ENCODE measurements around the gene PTPA. TPM values are rescaled to one million over a fixed set of nuclear protein-coding genes. Genes with fewer than 3 reads are reported as not detected.

The PTPA gene
- total and polyA plus RNA-seq, 9 of the 15 experiments (the other 6 are each of a cell fraction or from before 2014, with no cell fraction given) = 1.7 to 121 (median 72.6) TPM

- Histone ChIP-seq H3K27ac (ENCODE audit: extremely low read depth, low read depth, low read length) (no peak overlapping the region; the same call in 2 of the 3 replicates), H3K27me3 (ENCODE audit: control insufficient read depth in 2 of 2, insufficient read depth in 2 of 2, low read length in 2 of 2) (no peaks in the 10 kb centered on the region), H3K9me1 (ENCODE audit: control insufficient read depth, insufficient read depth, low read length) (peaks cover 5% of the 10 kb centered on the region), H3K36me3 (ENCODE audit: control insufficient read depth, insufficient read depth, low read length) (peaks cover 76% of the 10 kb centered on the region), H3K9me3 (replicated peaks; ENCODE audit: control insufficient read depth, insufficient read depth, low read depth, low read length) (no peaks in the 10 kb centered on the region), H3K9ac (ENCODE audit: insufficient read depth in 1 of 2, low read depth in 2 of 2, low read length in 2 of 2) (peak overlapping the region in 1 of 2 experiments; percentile 70; a peak in 2 of 4 replicates), H3K4me1 (replicated peaks in 1 of 2; ENCODE audit: control insufficient read depth in 2 of 2, insufficient read depth in 2 of 2, low read length in 2 of 2) (peaks cover 44 to 55% of the 10 kb centered on the region in 2 experiments), H3K79me2 (ENCODE audit: control insufficient read depth, insufficient read depth, low read length) (peaks cover 16% of the 10 kb centered on the region; the same call in 2 of the 3 replicates), H2AFZ (ENCODE audit: low read depth, low read length) (no peak overlapping the region), H4K20me1 (replicated peaks; ENCODE audit: control insufficient read depth, insufficient read depth, low read length) (no peaks in the 10 kb centered on the region), H3K4me3 (no peak overlapping the region), H3K4me2 (ENCODE audit: insufficient read depth, low read length) (no peak overlapping the region)
- in situ Hi-C loops (cut with MboI) = no loop called here
- CTCF ChIA-PET (ENCODE audit: low intra/inter-chr PET ratio) = no interaction called here
- no TSS peak for BruUV-seq (replicated peaks)
- no peak for DNase-seq (ENCODE audit: extremely low read depth in 1 of 4, low spot score in 3 of 4)
- TF ChIP-seq TCF3 (CRISPR knock-in tag; IDR thresholded peaks at IDR 0.05) (no peak), POLR2G (IDR thresholded peaks at IDR 0.05; ENCODE audit: low read depth, low read length) (peak; percentile 45; the same call in 1 of the 2 replicates), E2F6 (IDR thresholded peaks at IDR 0.05; ENCODE audit: borderline replicate concordance in 1 of 2, extremely low read depth in 1 of 2, insufficient read depth in 1 of 2, insufficient read length in 1 of 2, low read depth in 1 of 2, low read length in 1 of 2, poor library complexity in 1 of 2, severe bottlenecking in 1 of 2) (peak in 1 of 2 experiments; percentile 36), PKNOX1 (IDR thresholded peaks at IDR 0.05) (no peak), FOXA3 (CRISPR knock-in tag; conservative IDR thresholded peaks at IDR 0.05 in 1 of 2, IDR thresholded peaks at IDR 0.05 in 1 of 2) (no peak), MCM3 (IDR thresholded peaks at IDR 0.05) (no peak), WHSC1 (IDR thresholded peaks at IDR 0.05; ENCODE audit: low read length) (peak; percentile 71)
- POLR2A ChIA-PET = interaction anchor here (0.9 to 1.1 kb wide), 3 partner anchors 8 to 13 kb away, joined by 3 to 6 read pairs (median 5); partner anchors contain the start of gene DOLPP1
- 85% methylated on average over 15 of the region's 19 CpGs for WGBS (ENCODE audit: insufficient coverage, low coverage, missing lambda C conversion rate)
- no peak for FAIRE-seq
- intact Hi-C loops (cut with micrococcal nuclease) = no loop called here
- no peak for ATAC-seq
Observed at GRCh38 chr9:129068110-129068509, 43.1 kb upstream of the PTPA start.
